Measurements from ENCODE around the gene C6orf132. TPM values are rescaled to one million over a fixed set of nuclear protein-coding genes. Genes with fewer than 3 reads are reported as not detected.
A peak's percentile ranks its signal among the peaks of the same experiment; 100 is the strongest.

The C6orf132 gene
- total RNA-seq, 3 donors from 2014 or later, result 0.11 to 0.30 (median 0.29) TPM

DNA sequence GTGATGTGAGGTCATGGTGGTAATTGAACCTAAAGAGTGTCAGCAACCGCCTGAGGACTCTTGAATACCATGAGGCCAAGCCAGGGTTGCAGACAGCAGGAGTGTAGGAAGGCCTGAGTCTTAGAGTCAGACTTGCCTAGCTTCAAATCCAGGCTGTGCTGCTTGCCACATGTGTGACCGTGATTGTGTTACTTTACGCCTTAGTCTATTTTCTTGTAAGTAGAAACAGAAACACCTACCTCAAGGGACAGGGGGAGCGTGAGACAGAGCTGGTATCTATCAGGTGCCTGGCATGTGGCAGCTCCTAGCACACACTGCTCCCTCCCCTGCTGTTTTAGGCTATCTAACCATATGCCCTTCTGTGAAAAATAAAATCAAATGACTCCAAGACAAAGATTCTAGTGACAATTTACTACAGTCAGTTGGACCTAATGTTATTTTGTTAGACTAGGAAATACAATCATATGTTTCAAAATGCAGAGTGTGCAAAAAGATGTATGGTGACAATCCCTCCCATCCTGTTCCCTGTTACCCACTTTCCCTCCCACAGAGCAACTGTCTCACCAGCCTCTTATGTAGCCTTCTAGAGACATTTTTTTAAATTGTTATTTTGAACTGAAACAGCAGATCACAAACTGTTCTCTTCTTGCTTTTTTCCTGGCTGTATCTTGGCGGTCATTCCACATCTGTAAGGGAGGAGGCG is 70.4 kb downstream of the C6orf132 start:
- peaks cover 3% of the 10 kb centered on the region for H3K4me1 Mint-ChIP-seq (ENCODE audit: low read depth)
- ATAC-seq (no peak), DNase-seq (no peak)
- H3K4me3 Mint-ChIP-seq, result no peak overlapping the region
- no peaks in the 10 kb centered on the region for H3K9me3 Mint-ChIP-seq
- no peaks in the 10 kb centered on the region for H3K27me3 Mint-ChIP-seq (ENCODE audit: low read depth)
- H3K36me3 Mint-ChIP-seq (ENCODE audit: insufficient read depth), result peaks cover 28% of the 10 kb centered on the region

DNA sequence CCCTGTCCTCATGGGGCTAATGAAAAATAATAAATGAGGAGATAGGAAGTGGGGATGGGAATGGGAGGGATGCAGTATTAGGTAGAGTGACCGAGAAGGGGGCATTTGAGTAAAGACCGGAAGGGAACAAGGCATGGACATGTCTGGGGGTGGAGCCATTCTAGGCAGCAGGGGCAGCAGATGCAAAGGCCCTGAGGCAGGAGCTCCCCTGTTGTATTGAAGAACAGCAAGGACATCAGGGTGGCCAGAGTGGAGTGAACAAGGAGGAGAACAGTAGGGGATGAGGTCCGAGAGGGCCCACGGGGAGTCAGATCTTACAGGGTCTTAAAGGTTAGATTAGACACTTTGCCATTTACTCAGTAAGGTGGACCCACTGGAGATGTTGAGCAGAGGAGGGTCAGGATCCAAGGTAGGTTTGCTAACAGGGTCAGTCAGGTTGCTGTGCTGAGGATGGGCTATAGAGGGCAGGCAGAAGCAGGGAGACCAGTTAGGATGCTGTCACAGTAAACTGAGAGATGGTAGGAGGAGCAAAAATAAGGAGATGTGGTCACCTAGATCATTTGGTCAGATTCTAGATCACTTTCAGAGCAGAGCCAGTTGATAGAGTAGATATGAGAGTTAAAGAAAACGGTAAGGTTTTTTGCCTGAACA is 73.4 kb downstream of the C6orf132 start:
- H3K36me3 Mint-ChIP-seq (ENCODE audit: insufficient read depth), result peaks cover 24% of the 10 kb centered on the region
- no peak for DNase-seq
- no peak for ATAC-seq
- H3K4me1 Mint-ChIP-seq (ENCODE audit: low read depth), result peaks cover 3% of the 10 kb centered on the region
- H3K9me3 Mint-ChIP-seq, result no peaks in the 10 kb centered on the region
- no peaks in the 10 kb centered on the region for H3K27me3 Mint-ChIP-seq (ENCODE audit: low read depth)
- no peak overlapping the region for H3K4me3 Mint-ChIP-seq

DNA sequence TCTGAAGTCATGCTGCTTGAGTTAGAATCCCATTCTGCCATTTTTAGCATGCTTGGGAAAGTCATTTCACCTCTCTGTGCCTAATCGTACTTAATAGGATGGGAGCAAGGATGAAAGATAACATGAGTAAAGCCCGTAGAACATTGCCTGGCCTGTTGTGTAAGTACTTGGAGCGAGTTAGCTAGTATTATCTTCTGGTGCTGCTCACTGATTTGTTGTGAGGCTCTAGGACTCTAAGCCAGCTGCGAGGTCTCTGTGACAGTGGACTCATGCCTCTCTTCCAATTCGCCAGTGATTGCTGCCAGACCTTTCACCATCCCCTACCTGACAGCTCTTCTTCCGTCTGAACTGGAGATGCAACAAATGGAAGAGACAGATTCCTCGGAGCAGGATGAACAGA is 74.2 kb downstream of the C6orf132 start:
- Mint-ChIP-seq H3K4me3 (no peak overlapping the region), H3K27me3 (ENCODE audit: low read depth) (no peaks in the 10 kb centered on the region), H3K4me1 (ENCODE audit: low read depth) (no peaks in the 10 kb centered on the region), H3K9me3 (no peaks in the 10 kb centered on the region), H3K36me3 (ENCODE audit: insufficient read depth) (peaks cover 22% of the 10 kb centered on the region)
- DNase-seq, result no peak
- no peak for ATAC-seq

- no peak for DNase-seq
- H3K27me3 Mint-ChIP-seq (ENCODE audit: low read depth), result no peaks in the 10 kb centered on the region
- no peaks in the 10 kb centered on the region for H3K9me3 Mint-ChIP-seq
- H3K4me3 Mint-ChIP-seq, result no peak overlapping the region
- H3K36me3 Mint-ChIP-seq (ENCODE audit: insufficient read depth), result peaks cover 13% of the 10 kb centered on the region
- no peaks in the 10 kb centered on the region for H3K4me1 Mint-ChIP-seq (ENCODE audit: low read depth)
- no peak for ATAC-seq
Measured at GRCh38 chr6:42066156-42066675, 76.2 kb downstream of the C6orf132 start.

GRCh38 chr6:42059743-42060142 is 82.7 kb downstream of the C6orf132 start:
- ATAC-seq, result no peak
- H3K36me3 Mint-ChIP-seq (ENCODE audit: insufficient read depth), result peaks cover 51% of the 10 kb centered on the region
- H3K4me3 Mint-ChIP-seq, result no peak overlapping the region
- H3K9me3 Mint-ChIP-seq, result no peaks in the 10 kb centered on the region
- DNase-seq, result no peak
- no peaks in the 10 kb centered on the region for H3K27me3 Mint-ChIP-seq (ENCODE audit: low read depth)
- H3K4me1 Mint-ChIP-seq (ENCODE audit: low read depth), result peaks cover 5% of the 10 kb centered on the region

DNA sequence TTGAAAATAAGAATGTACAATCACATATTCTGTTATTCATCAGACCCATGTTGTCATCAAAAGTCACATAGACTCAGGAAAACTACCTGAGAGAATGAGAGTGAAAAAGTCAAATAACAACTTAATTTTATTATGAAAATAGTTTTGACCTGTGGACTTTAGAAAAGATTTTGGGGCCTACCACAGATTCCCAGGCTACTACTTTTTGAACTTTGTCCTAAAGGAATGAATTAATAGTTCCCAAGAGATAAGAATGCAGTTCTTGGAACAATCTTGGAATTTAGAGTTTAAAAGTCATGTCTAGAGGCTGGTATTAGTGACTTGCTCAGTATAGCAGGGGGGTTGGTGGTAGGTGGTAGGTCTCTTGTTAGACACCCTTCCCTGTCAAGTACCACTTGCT is 88.8 kb downstream of the C6orf132 start:
- peaks cover 41% of the 10 kb centered on the region for H3K4me1 Mint-ChIP-seq (ENCODE audit: low read depth)
- DNase-seq (no peak), ATAC-seq (no peak)
- H3K4me3 Mint-ChIP-seq, result no peak overlapping the region
- H3K9me3 Mint-ChIP-seq, result no peaks in the 10 kb centered on the region
- no peaks in the 10 kb centered on the region for H3K27me3 Mint-ChIP-seq (ENCODE audit: low read depth)
- peaks cover 41% of the 10 kb centered on the region for H3K36me3 Mint-ChIP-seq (ENCODE audit: insufficient read depth)

DNA sequence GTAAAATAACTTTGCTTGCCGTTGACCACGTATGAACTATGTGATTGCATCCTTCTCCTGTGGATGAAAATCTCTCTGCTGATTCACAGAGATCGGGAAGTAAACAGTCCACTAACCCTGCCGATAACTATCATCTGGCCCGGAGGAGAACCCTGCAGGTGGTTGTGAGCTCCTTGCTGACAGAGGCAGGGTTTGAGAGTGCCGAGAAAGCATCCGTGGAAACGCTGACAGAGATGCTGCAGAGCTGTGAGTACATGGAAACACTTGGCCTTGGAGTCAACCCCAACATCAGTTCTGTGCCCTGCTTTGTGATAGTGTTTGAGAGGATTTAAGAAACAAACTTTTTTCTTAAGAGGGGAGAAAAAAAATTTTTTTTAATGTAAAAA is 91.2 kb downstream of the C6orf132 start:
- H3K36me3 Mint-ChIP-seq (ENCODE audit: insufficient read depth), result peaks cover 23% of the 10 kb centered on the region
- DNase-seq, result no peak
- ATAC-seq, result no peak
- peak overlapping the region; percentile 94 for H3K4me3 Mint-ChIP-seq
- H3K4me1 Mint-ChIP-seq (ENCODE audit: low read depth), result peaks cover 55% of the 10 kb centered on the region
- no peaks in the 10 kb centered on the region for H3K9me3 Mint-ChIP-seq
- H3K27me3 Mint-ChIP-seq (ENCODE audit: low read depth), result no peaks in the 10 kb centered on the region

Other genes with a start within 250 kb of the C6orf132 start
- gene USP49, start 247.2 kb downstream of the C6orf132 start, total RNA-seq, result 1 to 10 TPM; 3.7 to 4.5 (median 4.4) TPM
- gene MED20, start 221.5 kb downstream of the C6orf132 start, total RNA-seq, result 10 to 100 TPM; 13.1 to 16.6 (median 16.3) TPM
- 100 to 1,000 TPM; 128 to 140 (median 139) TPM for gene BYSL, start 221.1 kb downstream of the C6orf132 start, total RNA-seq
- 100 to 1,000 TPM; 424 to 518 (median 474) TPM for gene CCND3, start 200.8 kb downstream of the C6orf132 start, total RNA-seq
- gene TAF8, start 92.1 kb downstream of the C6orf132 start, total RNA-seq, result 10 to 100 TPM; 35.7 to 39.9 (median 38.2) TPM
- gene GUCA1A, start 30.7 kb upstream of the C6orf132 start, total RNA-seq, result not detected
- gene GUCA1B, start 52.3 kb upstream of the C6orf132 start, total RNA-seq, result 1 to 10 TPM in 2 of 3 donors, under 1 TPM in 1; 0.47 to 1.8 (median 1.2) TPM
- gene MRPS10, start 75.2 kb upstream of the C6orf132 start, total RNA-seq, result 10 to 100 TPM; 49.7 to 54.1 (median 52.1) TPM

Measured in activated T-cell treated with anti-CD3 and anti-CD28 coated beads, Interleukin-2, amount 50 U/mL, for 4 hours (primary cell).